Pancreas (tissue), 10 donors: ENCODE measurements around the gene SNX21. TPM values are rescaled to one million over a fixed set of nuclear protein-coding genes. Genes with fewer than 3 reads are reported as not detected.
"Not testable (repeated sequence)": the region's sequence is repeated elsewhere in the genome, so short reads cannot be mapped to it uniquely, and the experiment has no call there.

Source experiments
- ATAC-seq, 4 donors: fragments of 200-7000 bp; cut with Tn5 transposase; one replicate each; pipeline versions ENCODE4 v1.8.0 to v1.9.1; 2020; ENCODE audit warnings: mild to moderate bottlenecking in 4 of 4, moderate library complexity in 4 of 4
- DNase-seq, 6 donors: peaks; one replicate each; pipeline ENCODE4 v3.0.0-alpha.2; 2020
- FAIRE-seq: peaks from 2 replicates; lab custom pipeline; 2012; peaks lifted over from hg19 to GRCh38; lab: Jason Lieb, UNC
- H3K27ac ChIP-seq, 4 donors: fragments of 200-600 bp; sonication (generic); 1 replicate in 3 of 4; 2 replicates in 1 of 4; pipeline versions ENCODE4 v1.5.0 to v1.8.0; 2020
- H3K27me3 ChIP-seq, 4 donors: fragments of 200-600 bp; one replicate each; pipeline ENCODE4 v1.8.0; 2021
- H3K36me3 ChIP-seq, 3 donors: fragments of 200-600 bp; sonication (generic) in 1 of 3; one replicate each; pipeline versions ENCODE4 v1.5.0 to v1.8.0; 2020 to 2021
- H3K4me1 ChIP-seq, 3 donors: fragments of 200-600 bp; one replicate each; pipeline ENCODE4 v1.8.0; 2021
- H3K4me3 ChIP-seq, 4 donors: fragments of 200-600 bp; sonication (generic) in 2 of 4; one replicate each; pipeline versions ENCODE4 v1.5.0 to v1.8.0; 2020 to 2021
- H3K9me3 ChIP-seq, 4 donors: fragments of 200-600 bp; one replicate each; pipeline ENCODE4 v1.8.0; 2021
- WGBS, 2 donors: extraction: QIAGEN DNeasy Blood & Tissue Kit; methylation state at CpG; one replicate each; pipeline ENCODE4 v1.1.7; 2013; 5-methylcytosine and 5-hydroxymethylcytosine counted together
- intact Hi-C, 3 donors: fragments of 100-400 bp; cut with DNase I; formaldehyde crosslinking; loops; one replicate each; pipeline versions ENCODE4 v1.11.1 to v1.14.2; 2022
- polyA plus RNA-seq, 2 donors: library from polyadenylated mRNA; stranded (reverse); fragments of 200-250 nt; gene quantifications; one replicate each; pipeline ENCODE4 v1.2.3, GENCODE V29; 2013
- total RNA-seq, 6 donors: library from RNA; stranded (reverse); fragmentation: NEBNext Ultra II Directional in 4 of 6; extraction: Animal tissue kit (Norgen Biotek cat#: 25700) in 4 of 6; gene quantifications; one replicate each; pipeline versions ENCODE4 v1.2.1 to v1.2.4, GENCODE V29; 2021 to 2023
- TF ChIP-seq, protein P1 (sequence below), 4 donors: fragments of 200-600 bp; sonication (generic) in 3 of 4; IDR thresholded peaks; one replicate each; pipeline versions ENCODE4 v1.5.0 to v1.8.0; 2021; ENCODE audit warnings: antibody characterized with exemption in 4 of 4
- donor health status: healthy with polysubstance abuse.
- donor health status: DM: no; HTN: no; CAD: no; lungs with moderate emphysema.
- donor health status: DM: no; HTN: no; CAD: no.
- donor health status: control.
- donor health status: control.
- donor health status: Bipolar disorder and iron deficiency.
- donor health status: DM: yes; HTN: yes; CAD: no.
- donor health status: DM: no; HTN: no; CAD: no.
- donor health status: DM: no; HTN: no; CAD: no.
- donor health status: DM: yes; HTN: yes; CAD: no.

Gene SNX21
- total and polyA plus RNA-seq, 8 donors: 4.6 to 22.6 (median 6.7) TPM

- ATAC-seq: no peak
- no peak for DNase-seq
Observed at GRCh38 chr20:45828589-45828988, 5.0 kb upstream of the SNX21 start.

GRCh38 chr20:45829673-45830106, 3.9 kb upstream of the SNX21 start:
- H3K27ac ChIP-seq, ATAC-seq, H3K4me3 ChIP-seq, H3K4me1 ChIP-seq, FAIRE-seq, H3K9me3 ChIP-seq, DNase-seq, H3K36me3 ChIP-seq, H3K27me3 ChIP-seq: not testable (repeated sequence)
- WGBS, 2 donors: 71 to 77% methylated on average over 4 of the region's 4 CpGs
- intact Hi-C loops: loop anchor here in 1 of 3 donors (10.0 kb wide), 1 partner anchor 135 kb away; no protein-coding TSS in a partner anchor

More at GRCh38 chr20:45828589-45828988, 5.0 kb upstream of the SNX21 start:
- H3K4me3 ChIP-seq: no peak overlapping the region
- H3K27me3 ChIP-seq: no peaks in the 10 kb centered on the region
- FAIRE-seq: no peak
- no peak overlapping the region for H3K27ac ChIP-seq
- TF ChIP-seq, protein P1, sequence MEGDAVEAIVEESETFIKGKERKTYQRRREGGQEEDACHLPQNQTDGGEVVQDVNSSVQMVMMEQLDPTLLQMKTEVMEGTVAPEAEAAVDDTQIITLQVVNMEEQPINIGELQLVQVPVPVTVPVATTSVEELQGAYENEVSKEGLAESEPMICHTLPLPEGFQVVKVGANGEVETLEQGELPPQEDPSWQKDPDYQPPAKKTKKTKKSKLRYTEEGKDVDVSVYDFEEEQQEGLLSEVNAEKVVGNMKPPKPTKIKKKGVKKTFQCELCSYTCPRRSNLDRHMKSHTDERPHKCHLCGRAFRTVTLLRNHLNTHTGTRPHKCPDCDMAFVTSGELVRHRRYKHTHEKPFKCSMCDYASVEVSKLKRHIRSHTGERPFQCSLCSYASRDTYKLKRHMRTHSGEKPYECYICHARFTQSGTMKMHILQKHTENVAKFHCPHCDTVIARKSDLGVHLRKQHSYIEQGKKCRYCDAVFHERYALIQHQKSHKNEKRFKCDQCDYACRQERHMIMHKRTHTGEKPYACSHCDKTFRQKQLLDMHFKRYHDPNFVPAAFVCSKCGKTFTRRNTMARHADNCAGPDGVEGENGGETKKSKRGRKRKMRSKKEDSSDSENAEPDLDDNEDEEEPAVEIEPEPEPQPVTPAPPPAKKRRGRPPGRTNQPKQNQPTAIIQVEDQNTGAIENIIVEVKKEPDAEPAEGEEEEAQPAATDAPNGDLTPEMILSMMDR (IDR thresholded peaks at IDR 0.05): no peak
- no peaks in the 10 kb centered on the region for H3K9me3 ChIP-seq
- WGBS, 2 donors: 50 to 60% methylated on average over 1 to 2 of the region's 2 CpGs
- H3K36me3 ChIP-seq: no peaks in the 10 kb centered on the region
- intact Hi-C loops: loop anchor here in 1 of 3 donors (10.0 kb wide), 1 partner anchor 136 kb away; no protein-coding TSS in a partner anchor
- H3K4me1 ChIP-seq: no peaks in the 10 kb centered on the region

GRCh38 chr20:45832619-45833018, 980 bp upstream of the SNX21 start:
- DNase-seq (no peak), FAIRE-seq (no peak), ATAC-seq (no peak)
- no peak overlapping the region for H3K4me3 ChIP-seq
- H3K4me1 ChIP-seq: no peaks in the 10 kb centered on the region
- TF ChIP-seq, protein P1 (IDR thresholded peaks at IDR 0.05): no peak
- intact Hi-C loops: no loop called here
- peak overlapping the region in 1 of 4 donors; percentile 65 for H3K27ac ChIP-seq
- WGBS, 2 donors: 86 to 92% methylated on average over 4 of the region's 4 CpGs
- H3K27me3 ChIP-seq: no peaks in the 10 kb centered on the region
- no peaks in the 10 kb centered on the region for H3K9me3 ChIP-seq
- H3K36me3 ChIP-seq: no peaks in the 10 kb centered on the region

- ATAC-seq (peak; percentile 79 to 89 (median 84)), FAIRE-seq (no peak), DNase-seq (peak; percentile 54 to 89 (median 72))
- Histone ChIP-seq H3K9me3 (no peaks in the 10 kb centered on the region), H3K4me3 (peak overlapping the region; percentile 58 to 84 (median 72)), H3K27ac (peak overlapping the region; percentile 37 to 77 (median 70)), H3K36me3 (no peaks in the 10 kb centered on the region), H3K27me3 (no peaks in the 10 kb centered on the region), H3K4me1 (no peaks in the 10 kb centered on the region)
- intact Hi-C loops: no loop called here
- WGBS, 2 donors: 3 to 4% methylated on average over 38 to 71 of the region's 71 CpGs
- TF ChIP-seq, protein P1 (IDR thresholded peaks at IDR 0.05): no peak
Observed at GRCh38 chr20:45833883-45834796, 541 bp downstream of the SNX21 start.

GRCh38 chr20:45834797-45835161, 1.2 kb downstream of the SNX21 start:
- Histone ChIP-seq H3K9me3 (no peaks in the 10 kb centered on the region), H3K27ac (no peak overlapping the region), H3K4me3 (peak overlapping the region in 2 of 4 donors; percentile 73 to 84), H3K36me3 (no peaks in the 10 kb centered on the region), H3K4me1 (no peaks in the 10 kb centered on the region), H3K27me3 (no peaks in the 10 kb centered on the region)
- TF ChIP-seq, protein P1 (IDR thresholded peaks at IDR 0.05): no peak
- DNase-seq (peak in 1 of 6 donors; percentile 61), ATAC-seq (no peak), FAIRE-seq (no peak)
- intact Hi-C loops: no loop called here
- WGBS, 2 donors: 75 to 86% methylated on average over 14 of the region's 14 CpGs
